HG03103 (cell line): ENCODE measurements around the gene DIS3L2.
"Not testable (repeated sequence)": the region's sequence is repeated elsewhere in the genome, so short reads cannot be mapped to it uniquely, and the experiment has no call there.

Experiments used
- ATAC-seq: cut with Tn5 transposase; IDR thresholded peaks from one replicate; pipeline ENCODE4 v1.9.1; 2021; ENCODE audit warnings: low read depth; ENCODE audit not compliant: unreplicated experiment

The DIS3L2 gene

DNA sequence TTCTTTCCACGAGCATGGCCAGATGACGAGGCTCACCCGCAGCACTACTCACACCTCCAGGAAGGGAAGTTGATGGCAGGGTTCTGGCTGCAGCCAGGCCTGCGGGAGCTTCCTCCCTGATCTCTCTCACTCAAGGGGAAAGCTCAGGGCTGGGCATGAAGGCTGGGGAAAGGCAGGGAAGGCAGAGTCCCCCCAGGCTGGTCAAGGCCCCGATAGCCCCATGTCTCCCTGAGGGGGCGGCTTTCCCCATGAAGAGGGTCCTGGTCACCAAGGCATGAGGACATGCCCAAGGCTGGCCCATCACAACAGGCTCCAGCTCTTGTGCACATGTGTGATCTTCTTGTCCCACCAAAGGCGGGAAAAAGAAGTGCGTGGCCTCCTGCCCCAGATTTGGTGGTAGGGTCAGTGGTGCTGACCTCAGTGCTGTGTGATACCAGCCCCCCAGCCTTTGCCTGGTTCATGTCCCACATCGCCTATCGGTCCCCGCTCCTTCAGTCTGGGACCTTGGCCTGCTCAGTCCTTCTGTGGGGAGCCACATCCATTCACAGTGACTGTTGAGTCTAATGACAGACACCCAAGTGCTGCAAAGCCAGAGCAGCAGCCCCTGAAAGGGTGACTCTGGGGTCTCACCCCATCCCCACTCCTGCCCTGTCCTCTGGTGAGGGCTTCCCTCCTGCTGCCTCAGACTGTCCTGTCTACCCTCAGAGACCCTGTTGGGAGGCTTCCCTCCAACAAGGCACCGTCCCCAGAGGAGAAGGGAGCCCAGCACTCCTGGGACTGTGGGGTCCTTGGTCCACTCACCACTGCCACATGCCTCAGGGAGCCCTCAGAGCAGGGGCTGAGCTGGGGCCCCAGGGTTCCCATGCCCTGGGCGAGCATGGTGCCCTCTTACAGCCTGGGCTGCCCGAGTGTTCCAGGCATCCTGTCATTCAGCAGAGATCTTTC is 367.3 kb downstream of the DIS3L2 start:
- ATAC-seq: no peak

DNA sequence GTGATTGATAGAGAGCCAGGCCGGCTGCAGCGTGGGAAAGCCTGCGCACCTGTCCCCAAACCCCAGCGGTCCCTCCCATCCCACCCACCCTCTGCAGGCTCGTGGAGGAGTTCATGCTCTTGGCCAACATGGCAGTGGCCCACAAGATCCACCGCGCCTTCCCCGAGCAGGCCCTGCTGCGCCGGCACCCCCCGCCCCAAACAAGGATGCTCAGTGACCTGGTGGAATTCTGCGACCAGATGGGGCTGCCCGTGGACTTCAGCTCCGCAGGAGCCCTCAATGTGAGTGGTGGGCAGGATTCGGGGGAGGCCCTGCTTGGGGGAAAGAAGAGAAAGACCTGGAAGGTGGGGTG is 368.2 kb downstream of the DIS3L2 start:
- ATAC-seq: no peak

GRCh38 chr2:232330068-232330999 is 368.8 kb downstream of the DIS3L2 start:
- ATAC-seq: no peak

- not testable (repeated sequence) for ATAC-seq
Observed at GRCh38 chr2:232331061-232331460, 369.5 kb downstream of the DIS3L2 start.

DNA sequence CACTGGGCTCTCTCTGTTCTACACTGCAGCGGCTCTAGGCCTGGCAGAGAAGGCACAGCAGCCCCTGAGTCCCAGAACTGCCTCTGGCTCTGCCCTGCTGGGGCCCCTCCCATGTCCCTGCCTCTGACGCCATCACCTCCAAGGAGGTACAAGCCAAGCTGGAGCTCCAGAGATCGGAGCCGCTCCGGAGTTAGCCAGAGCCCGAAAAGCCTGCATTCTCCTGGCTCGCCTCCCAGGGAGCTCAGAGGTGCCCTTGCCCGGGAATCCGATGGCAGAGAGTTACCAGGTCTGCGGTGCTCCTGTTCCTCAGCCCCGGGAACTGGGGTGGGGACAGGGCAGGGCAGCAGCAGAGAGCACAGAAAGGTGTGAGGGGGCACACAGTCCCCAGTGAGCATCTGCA is 370.1 kb downstream of the DIS3L2 start:
- not testable (repeated sequence) for ATAC-seq

GRCh38 chr2:232332244-232332939 is 370.9 kb downstream of the DIS3L2 start:
- ATAC-seq: not testable (repeated sequence)

DNA sequence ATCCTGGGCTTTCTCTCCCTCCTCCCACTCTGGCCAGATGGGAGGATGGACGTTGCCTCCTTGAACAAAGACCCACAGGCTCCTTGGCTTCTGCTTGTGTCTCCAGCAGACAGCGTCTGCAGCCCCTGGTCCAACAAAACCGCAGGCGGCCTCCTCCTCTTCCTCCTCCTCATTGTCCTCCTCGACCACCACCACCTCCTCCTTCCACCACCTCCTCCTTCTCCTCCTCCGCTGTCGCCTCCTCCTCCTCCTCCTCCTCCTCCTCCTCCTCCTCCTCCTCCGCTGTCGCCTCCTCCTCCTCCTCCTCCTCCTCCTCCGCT is 371.4 kb downstream of the DIS3L2 start:
- ATAC-seq: no peak

DNA sequence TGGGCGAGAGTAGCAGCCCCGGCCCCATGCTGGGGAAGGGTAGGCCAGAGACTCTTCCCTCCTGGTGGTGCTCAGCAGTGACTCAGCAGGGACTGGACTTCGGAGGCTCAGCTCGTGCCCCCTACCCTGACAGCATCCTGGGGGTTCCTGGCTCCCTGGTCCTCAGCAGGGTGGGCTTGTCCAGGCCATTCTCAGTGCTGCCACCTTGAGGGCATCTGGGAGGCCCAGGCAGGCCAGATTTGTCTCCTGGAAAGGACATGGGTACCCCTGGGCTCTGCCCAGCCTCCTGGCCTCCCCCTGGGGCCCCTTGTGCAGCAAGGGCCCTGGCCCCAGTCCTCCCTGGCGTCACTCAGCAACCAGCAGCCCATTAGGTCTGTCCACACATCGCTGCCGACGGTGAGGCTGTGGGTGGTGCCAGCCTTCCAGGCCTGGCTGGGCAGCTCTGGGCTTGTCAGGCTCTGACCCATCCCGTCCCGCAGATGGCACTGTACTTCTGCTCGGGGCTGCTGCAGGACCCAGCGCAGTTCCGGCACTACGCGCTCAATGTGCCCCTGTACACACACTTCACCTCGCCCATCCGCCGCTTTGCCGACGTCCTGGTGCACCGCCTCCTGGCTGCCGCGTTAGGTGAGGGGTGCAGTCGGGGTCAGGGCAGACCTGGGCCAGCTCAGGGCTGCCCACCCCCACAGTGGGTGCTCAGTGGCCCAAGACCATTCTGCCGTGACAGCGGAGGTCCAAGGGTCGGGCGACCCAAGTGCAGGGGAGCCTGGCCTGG is 372.0 kb downstream of the DIS3L2 start:
- no peak for ATAC-seq

GRCh38 chr2:232334136-232334884 is 372.8 kb downstream of the DIS3L2 start:
- ATAC-seq: not testable (repeated sequence)

GRCh38 chr2:232334885-232335205 is 373.3 kb downstream of the DIS3L2 start:
- not testable (repeated sequence) for ATAC-seq

DNA sequence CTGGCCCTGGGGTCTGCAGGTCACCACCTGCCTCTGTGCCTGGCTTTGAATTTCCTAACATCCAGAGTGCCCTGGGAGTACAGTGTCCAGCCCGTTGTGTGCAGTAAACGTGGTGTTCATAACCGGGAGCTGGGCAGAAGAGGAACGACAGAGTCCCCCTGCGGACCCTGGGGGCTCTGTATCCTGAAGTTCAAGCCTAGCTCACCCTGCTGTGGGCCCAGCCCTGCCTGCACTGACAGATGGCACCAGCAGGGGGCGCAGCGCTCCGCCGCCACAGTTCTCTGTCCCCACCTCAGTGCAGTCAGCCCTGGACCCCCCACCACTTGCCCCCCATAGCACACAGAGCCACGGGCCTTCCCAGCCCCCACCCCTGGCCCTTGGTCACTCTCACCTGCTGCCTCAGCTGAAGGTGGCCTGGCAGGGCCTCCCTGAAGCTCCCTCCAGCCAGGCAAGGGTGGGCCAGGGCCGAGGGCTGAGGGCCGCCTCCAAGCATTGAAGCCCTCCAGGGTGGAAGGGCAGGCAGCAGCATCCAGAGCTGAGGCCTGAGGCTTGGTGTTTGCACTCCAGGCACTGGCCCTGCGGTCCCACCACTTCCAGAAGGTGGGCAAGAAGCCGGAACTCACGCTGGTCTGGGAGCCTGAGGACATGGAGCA is 373.8 kb downstream of the DIS3L2 start:
- ATAC-seq: not testable (repeated sequence)

DNA sequence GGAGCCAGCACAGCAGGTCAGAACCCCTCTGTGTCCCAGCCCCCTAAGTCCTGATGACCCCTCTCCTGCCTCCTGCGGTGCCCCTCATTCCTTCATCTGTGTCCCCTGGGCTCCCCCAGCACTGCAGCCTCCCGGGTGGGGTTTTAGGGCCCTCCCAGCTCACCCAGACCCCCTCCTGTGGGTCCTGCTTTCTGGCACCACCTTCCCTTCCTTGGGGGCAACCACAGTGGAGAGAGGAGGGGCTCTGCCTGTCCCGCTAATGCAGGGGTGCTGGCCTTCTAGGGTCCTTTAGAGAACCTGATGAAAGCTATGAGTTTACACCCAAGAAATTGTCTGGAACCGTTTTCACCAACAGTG is 374.3 kb downstream of the DIS3L2 start:
- no peak for ATAC-seq

DNA sequence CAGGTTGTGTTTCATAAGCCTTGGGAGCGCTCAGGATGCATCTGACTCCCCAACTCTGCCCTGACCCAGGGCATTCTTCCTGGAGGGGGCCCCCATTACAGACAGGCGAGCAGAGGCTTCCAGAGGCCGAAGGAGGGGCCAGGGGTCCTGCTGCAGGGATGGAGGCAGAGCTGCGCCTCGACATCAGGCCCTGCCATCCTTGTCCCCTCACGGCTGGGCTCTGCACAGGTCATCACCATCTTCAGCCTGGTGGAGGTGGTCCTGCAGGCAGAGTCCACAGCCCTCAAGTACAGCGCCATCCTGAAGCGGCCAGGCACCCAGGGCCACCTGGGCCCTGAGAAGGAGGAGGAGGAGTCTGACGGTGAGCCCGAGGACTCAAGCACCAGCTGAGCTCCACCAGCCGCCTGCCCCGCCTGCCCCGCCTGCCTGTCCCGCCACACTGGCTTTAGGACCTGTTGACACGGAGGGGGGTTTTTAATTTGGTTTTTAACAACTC is 374.8 kb downstream of the DIS3L2 start:
- ATAC-seq: no peak

DNA sequence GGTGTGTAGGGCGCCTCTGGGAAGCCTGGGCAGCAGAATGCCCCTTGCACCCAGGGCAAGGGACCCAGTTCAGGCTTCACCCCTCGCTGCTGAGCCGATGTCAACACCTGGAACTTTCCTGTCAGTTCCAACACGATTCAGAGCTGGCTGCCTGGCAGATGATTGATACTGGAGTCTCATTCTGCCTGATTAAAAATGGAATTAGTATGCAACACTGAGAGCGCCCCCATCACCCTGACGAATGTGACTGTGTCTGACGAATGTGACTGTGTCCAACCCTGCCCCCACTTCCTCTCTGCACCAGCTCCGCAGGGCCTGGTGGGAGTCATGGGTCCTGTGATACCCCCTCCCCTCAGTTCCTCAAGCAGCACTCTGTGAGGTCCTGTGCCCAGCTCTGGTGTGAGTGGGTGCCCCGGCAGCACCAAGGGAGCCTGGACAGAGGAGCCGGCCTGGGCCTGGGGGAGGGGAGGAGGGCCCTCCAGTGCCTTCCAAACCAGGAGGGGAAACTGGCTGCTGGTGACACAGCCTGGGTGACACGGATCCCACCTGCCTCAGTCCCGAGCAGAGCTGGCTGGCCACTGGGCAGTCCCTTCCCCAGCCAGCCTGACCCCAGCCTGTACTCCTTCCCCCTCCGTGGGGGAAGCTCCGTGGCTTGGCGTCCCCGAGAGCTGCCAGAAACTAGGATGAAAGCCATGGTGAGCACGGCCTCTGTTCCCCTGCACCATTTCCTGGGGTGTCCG is 375.6 kb downstream of the DIS3L2 start:
- no peak for ATAC-seq

DNA sequence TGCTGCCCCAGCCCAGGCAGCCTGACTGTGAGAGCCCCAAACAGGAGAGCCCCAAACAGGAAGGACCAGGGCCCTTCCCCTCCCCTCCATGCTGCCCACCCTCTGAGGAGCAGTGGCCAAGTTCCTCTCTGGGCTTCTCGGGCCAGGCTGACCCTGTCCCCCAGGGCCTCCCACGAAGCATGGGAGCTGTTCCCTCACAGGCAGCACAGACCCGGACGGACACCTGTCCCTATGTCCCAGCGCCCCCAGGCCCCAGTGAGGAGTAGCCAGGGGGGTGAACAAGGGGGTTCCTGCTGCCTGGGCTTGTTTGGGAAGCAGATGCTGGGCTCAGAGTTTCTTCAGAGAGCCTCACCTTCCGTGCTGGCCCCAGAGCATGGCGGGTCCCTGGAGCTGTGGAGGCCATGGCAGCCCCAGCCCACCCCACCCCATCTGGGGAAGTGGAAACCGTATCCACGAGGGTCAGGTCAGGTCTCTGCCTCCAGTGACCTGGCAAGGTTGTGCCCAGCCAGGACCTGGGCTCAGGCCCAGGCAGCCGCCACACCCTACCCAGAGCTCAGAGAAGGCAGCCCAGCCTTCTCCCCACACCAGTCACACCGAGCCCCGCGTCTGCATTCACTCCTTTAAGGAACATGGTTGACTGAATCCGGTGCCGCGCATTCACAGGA is 376.7 kb downstream of the DIS3L2 start:
- ATAC-seq: not testable (repeated sequence)

DNA sequence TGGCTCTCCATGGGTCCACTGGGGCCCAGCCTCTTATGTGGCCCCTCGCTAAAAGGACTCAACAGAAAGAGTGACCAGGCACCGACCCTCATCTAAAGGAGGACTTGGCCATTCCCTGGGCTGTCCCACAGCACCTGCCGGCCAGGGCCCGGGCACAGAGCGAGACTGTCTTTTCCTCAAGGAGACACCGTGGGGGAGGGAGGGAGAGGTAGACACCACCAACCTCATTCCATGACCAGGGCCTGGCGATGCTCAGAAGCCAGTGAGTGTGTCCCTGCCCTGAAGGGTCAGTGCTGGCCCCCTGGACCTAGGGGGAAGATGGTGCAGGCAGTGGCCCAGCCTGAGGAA is 377.2 kb downstream of the DIS3L2 start:
- no peak for ATAC-seq

GRCh38 chr2:232339121-232340081 is 377.9 kb downstream of the DIS3L2 start:
- ATAC-seq: no peak
